K562 (cell line): ENCODE measurements around the gene FTSJ1. TPM values are rescaled to one million over a fixed set of nuclear protein-coding genes. Genes with fewer than 3 reads are reported as not detected.

ENCODE experiments used
- ARID1B ChIP-seq: fragments of 450-650 bp; IDR thresholded peaks from 2 replicates; pipeline ENCODE4 v1.6.1; 2016; ENCODE audit warnings: antibody characterized with exemption, mild to moderate bottlenecking, inconsistent platforms
- CBFA2T3 ChIP-seq: fragments of 450-650 bp; IDR thresholded peaks from 2 replicates; pipeline ENCODE4 v1.6.1; 2017
- ESRRB ChIP-seq: fragments of 250-450 bp; sonication (Bioruptor Pico); IDR thresholded peaks from 2 replicates; pipeline ENCODE4 v1.5.0; 2020; ENCODE audit warnings: mild to moderate bottlenecking, moderate library complexity, borderline replicate concordance
- MEF2A ChIP-seq: IDR thresholded peaks from 2 replicates; pipeline ENCODE4 v1.6.1; 2011; ENCODE audit warnings: low read depth, mild to moderate bottlenecking, low read length, moderate library complexity; ENCODE audit not compliant: control insufficient read depth
- NBN ChIP-seq: fragments of 450-650 bp; IDR thresholded peaks from 2 replicates; pipeline ENCODE4 v1.6.1; 2016; ENCODE audit warnings: low read depth, mild to moderate bottlenecking
- PCBP1 ChIP-seq: fragments of 200-400 bp; formaldehyde crosslinking; IDR thresholded peaks from 2 replicates; pipeline ENCODE4 v1.6.1; 2018; ENCODE audit warnings: mild to moderate bottlenecking, low read depth, low read length; ENCODE audit not compliant: poor library complexity, severe bottlenecking
- SMARCA4 ChIP-seq: fragments of 450-650 bp; IDR thresholded peaks from 2 replicates; pipeline ENCODE4 v1.6.1; 2016
- ZKSCAN8 ChIP-seq: fragments of 200-800 bp; sonication (Bioruptor generic); IDR thresholded peaks from 2 replicates; pipeline ENCODE4 v1.6.1; 2016; ENCODE audit warnings: missing genetic modification characterization, missing compliant biosample characterization
- ZNF224 ChIP-seq: sonication (generic); formaldehyde crosslinking; IDR thresholded peaks from 2 replicates; pipeline ENCODE4 v1.8.0; 2022; ENCODE audit warnings: mild to moderate bottlenecking, missing genetic modification reagents
- ZNF583 ChIP-seq: fragments of 250-450 bp; sonication (Bioruptor Pico); IDR thresholded peaks from 2 replicates; pipeline ENCODE4 v1.4.0; 2020
- ZNF586 ChIP-seq: fragments of 450-650 bp; formaldehyde crosslinking; conservative IDR thresholded peaks from 2 replicates; pipeline ENCODE4 v1.4.0; 2020; ENCODE audit warnings: mild to moderate bottlenecking, moderate library complexity
- polyA plus RNA-seq, 8 experiments: library from polyadenylated mRNA; depleted of rRNA in 4 of 8; stranded (reverse) in 5 of 8; unstranded in 3 of 8; fragments of >200 nt; fragmentation: Nextera tagmentation in 2 of 8; fragmentation: Illumina TruSeq in 1 of 8; extraction: Ambion mirVana in 2 of 8; extraction: Trizol in 1 of 8; gene quantifications; 2 replicates each; pipeline versions ENCODE4 v1.2.1 to v1.2.3, GENCODE V29; 2011 to 2014; ENCODE audit warnings: inconsistent platforms in 1 of 8, missing spikeins in 1 of 8
- total RNA-seq, 7 experiments: library from RNA; depleted of rRNA in 6 of 7; stranded (reverse); fragments of >200 nt in 6 of 7; fragmentation: Illumina TruSeq in 2 of 7; extraction: Trizol in 2 of 7; gene quantifications; 2 replicates each; pipeline versions ENCODE4 v1.2.1 to v1.2.3, GENCODE V29; 2011 to 2021; ENCODE audit warnings: low replicate concordance in 1 of 7
- TF ChIP-seq, protein P1 (sequence below): fragments of 450-650 bp; IDR thresholded peaks from 2 replicates; pipeline ENCODE4 v1.6.1; 2016; ENCODE audit warnings: borderline replicate concordance
- TF ChIP-seq, protein P2 (sequence below), 2 experiments: fragments of 450-650 bp in 1 of 2; sonication (generic) in 1 of 2; formaldehyde crosslinking in 1 of 2; IDR thresholded peaks in 1 of 2; conservative IDR thresholded peaks in 1 of 2; 2 replicates each; pipeline versions ENCODE4 v1.6.1 to v1.8.1; 2016 to 2023; ENCODE audit warnings: mild to moderate bottlenecking in 2 of 2, moderate library complexity in 2 of 2, inconsistent platforms in 1 of 2, missing genetic modification reagents in 1 of 2

The FTSJ1 gene
- total and polyA plus RNA-seq, 9 of the 15 experiments (the other 6 are each of a cell fraction or from before 2014, with no cell fraction given): 12.2 to 95.6 (median 71.6) TPM

DNA sequence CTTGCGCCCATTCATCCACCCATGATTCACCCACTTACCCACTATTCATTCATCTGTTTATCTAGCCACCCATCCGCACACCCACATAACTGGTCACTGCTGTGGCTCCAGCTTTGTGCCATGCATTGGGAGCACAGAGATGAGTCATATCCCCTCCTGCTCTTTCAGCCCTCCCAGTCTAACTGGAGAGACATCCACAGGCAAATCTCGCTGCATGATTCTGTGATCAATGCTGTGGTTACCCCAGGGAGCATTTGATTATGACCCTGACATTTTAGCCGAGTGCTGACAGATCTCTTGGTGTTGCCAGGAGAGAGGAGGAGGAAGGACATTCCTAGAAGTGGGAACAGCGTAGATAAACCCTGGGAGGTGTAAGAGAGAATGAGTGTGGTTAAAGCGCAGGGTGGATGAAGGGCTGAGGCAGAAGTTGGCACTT lies 22.4 kb downstream of the FTSJ1 start (continued):
- no peak for TF ChIP-seq ZNF586 (CRISPR knock-in tag)
- no peak for TF ChIP-seq PCBP1
- TF ChIP-seq MEF2A: no peak
- no peak for TF ChIP-seq ESRRB (CRISPR knock-in tag)
- TF ChIP-seq, protein P1, sequence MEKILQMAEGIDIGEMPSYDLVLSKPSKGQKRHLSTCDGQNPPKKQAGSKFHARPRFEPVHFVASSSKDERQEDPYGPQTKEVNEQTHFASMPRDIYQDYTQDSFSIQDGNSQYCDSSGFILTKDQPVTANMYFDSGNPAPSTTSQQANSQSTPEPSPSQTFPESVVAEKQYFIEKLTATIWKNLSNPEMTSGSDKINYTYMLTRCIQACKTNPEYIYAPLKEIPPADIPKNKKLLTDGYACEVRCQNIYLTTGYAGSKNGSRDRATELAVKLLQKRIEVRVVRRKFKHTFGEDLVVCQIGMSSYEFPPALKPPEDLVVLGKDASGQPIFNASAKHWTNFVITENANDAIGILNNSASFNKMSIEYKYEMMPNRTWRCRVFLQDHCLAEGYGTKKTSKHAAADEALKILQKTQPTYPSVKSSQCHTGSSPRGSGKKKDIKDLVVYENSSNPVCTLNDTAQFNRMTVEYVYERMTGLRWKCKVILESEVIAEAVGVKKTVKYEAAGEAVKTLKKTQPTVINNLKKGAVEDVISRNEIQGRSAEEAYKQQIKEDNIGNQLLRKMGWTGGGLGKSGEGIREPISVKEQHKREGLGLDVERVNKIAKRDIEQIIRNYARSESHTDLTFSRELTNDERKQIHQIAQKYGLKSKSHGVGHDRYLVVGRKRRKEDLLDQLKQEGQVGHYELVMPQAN: no peak
- TF ChIP-seq, protein P2, sequence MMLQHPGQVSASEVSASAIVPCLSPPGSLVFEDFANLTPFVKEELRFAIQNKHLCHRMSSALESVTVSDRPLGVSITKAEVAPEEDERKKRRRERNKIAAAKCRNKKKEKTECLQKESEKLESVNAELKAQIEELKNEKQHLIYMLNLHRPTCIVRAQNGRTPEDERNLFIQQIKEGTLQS (IDR thresholded peaks at IDR 0.05): peak; percentile 72
- TF ChIP-seq, protein P2 (CRISPR knock-in tag; conservative IDR thresholded peaks at IDR 0.05): no peak
- TF ChIP-seq ARID1B: peak; percentile 47
- TF ChIP-seq SMARCA4: peak; percentile 50; the same call in 1 of the 2 replicates
- TF ChIP-seq ZNF583: no peak
- TF ChIP-seq CBFA2T3: peak; percentile 59; the same call in 1 of the 2 replicates
- no peak for TF ChIP-seq ZKSCAN8 (CRISPR knock-in tag)
- no peak for TF ChIP-seq NBN
- no peak for TF ChIP-seq ZNF224 (CRISPR knock-in tag)
